HG03439 (cell line): Measurements from ENCODE around the gene PRR12.
A peak's percentile ranks its signal among the peaks of the same experiment; 100 is the strongest.

Experiments
- ATAC-seq: cut with Tn5 transposase; IDR thresholded peaks from one replicate; pipeline ENCODE4 v1.9.1; 2021; ENCODE audit warnings: mild to moderate bottlenecking, moderate library complexity; ENCODE audit not compliant: unreplicated experiment

The PRR12 gene

GRCh38 chr19:49559928-49560327, 31.1 kb upstream of the PRR12 start:
- ATAC-seq: no peak

- no peak for ATAC-seq
Measured at GRCh38 chr19:49560358-49560900, 30.6 kb upstream of the PRR12 start.

DNA sequence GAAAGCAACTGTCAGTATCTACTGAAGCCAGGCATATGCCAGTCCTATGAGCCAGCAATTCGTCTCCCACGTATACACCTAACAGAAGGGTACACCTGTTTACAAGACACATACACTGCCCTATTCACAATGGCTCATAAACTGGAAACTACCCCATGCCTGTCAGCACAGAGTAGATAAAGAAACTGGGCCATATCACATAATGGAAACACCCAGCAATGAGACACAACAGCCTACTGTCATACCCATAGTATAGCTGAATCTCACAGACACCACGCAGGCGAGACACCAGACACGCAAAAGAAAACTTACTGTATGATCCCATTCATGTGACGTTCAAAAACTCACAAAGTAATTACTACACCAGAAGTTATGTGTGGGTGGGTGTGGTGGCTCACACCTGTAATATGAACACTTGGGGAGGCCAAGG, 26.4 kb upstream of the PRR12 start:
- ATAC-seq: no peak

- ATAC-seq: no peak
Measured at GRCh38 chr19:49565261-49565660, 25.7 kb upstream of the PRR12 start.

GRCh38 chr19:49566302-49566701, 24.7 kb upstream of the PRR12 start:
- ATAC-seq: no peak

DNA sequence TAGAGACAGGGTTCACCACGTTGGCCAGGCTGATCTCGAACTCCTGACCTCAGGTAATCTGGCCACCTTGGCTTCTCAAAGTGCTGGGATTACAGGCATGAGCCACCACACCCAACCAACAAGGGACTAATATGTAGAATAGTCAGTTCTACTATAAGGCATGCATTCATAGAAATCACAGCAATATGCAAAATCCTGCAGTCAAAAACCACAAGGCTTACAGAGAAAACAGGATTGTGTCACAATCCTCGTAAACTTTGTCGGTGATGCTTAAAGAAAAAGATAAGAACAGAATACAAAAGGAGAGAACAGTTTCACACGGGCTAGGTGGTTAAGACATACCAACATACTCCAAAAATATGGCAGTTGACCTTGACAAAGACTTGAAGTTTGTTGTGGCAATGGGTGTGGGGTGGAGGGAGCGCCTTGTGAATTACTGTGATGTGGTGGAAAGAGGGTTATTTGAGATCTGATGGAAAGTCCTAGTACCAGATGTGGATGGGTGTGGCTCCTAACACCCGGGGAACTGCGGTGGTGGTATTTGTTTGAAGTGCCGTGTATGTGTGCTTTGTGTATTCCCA, 23.0 kb upstream of the PRR12 start:
- no peak for ATAC-seq

GRCh38 chr19:49570138-49570856, 20.7 kb upstream of the PRR12 start:
- no peak for ATAC-seq

DNA sequence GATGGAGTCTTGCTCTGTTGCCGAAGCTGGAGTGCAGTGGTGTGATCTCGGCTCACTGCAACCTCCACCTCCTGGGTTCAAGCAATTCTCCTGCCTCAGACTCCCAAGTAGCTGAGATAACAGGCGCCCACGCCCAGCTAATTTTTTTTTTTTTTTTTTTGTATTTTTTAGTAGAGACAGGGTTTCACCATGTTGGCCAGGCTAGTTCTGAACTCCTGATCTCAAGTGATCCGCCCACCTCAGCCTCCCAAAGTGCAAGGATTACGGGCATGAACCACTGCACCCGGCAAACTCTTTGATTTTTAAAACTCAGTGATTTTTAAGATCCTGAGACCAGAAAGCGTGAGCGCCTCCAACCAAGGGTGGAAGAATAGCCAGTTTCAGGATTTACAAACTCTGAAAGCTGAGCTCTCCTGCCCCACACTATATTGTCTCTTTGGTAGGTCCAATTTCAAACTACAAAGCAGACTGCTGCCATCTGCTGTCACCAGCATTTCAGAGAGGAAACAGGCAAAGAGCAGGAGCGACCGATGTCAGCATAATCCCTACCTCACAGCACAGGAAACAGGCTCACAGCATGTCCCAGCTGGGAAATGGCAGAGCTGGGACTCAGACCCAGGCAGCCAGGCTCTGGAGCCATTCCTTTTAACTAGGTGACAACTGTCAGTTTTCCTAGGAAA, 19.8 kb upstream of the PRR12 start:
- no peak for ATAC-seq

DNA sequence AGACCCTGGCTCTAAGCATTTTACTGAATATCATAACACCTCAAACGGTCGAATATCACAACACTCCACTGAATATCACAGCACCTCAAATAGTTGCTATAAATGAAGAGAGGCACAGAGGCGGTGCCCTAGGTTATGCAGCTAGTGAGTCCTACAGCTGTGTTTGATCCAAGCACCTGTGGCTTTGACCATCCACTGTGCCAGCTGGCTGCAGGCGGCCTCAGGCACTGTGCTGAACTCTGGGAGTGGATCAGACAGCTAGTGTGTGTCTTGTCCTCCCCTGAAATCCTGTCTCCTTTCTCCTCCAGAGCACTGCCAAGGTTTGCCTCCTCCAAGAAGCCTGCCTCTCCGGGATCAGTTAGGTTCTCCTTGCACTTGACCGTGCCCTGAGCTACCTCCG, 18.0 kb upstream of the PRR12 start:
- ATAC-seq: no peak

DNA sequence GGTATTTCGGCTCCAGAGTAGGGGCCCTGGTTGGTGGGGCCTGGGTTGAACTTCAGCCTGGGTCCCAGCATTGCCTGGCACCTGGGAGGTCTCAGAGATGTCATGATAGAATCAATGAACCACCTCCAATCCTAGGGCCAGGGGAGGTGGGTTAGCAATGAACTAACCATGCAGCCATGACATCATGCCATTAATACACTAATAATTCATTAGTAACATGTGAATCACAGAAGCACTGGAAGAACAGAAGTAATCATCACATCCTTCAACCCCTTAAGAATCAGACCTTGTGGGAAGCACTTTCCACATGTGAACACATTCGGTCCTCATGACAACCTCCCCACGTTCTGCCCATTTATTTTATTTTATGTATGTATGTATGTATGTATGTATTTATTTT, 17.6 kb upstream of the PRR12 start:
- ATAC-seq: no peak

- no peak for ATAC-seq
Measured at GRCh38 chr19:49574206-49574755, 16.7 kb upstream of the PRR12 start.

DNA sequence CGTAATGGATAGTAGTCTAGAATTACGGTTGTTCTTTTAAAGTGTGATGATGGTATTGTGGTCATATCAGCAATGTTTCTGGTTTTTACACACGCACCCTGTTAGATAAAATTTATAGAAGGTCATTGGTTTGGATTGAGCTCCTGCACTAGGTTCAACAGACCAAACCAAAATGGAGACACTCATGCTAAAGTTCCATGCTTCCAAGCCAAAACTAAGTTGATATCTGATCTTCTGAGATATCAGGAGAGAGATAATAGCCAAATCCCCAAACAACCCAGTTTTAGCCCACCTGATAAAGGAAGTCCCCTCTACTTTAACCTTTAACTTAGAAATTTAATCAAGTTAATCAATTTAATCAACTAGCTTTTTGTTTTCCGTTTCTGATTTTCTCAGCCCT, 11.8 kb upstream of the PRR12 start:
- no peak for ATAC-seq

- no peak for ATAC-seq
Measured at GRCh38 chr19:49579947-49580263, 11.1 kb upstream of the PRR12 start.

DNA sequence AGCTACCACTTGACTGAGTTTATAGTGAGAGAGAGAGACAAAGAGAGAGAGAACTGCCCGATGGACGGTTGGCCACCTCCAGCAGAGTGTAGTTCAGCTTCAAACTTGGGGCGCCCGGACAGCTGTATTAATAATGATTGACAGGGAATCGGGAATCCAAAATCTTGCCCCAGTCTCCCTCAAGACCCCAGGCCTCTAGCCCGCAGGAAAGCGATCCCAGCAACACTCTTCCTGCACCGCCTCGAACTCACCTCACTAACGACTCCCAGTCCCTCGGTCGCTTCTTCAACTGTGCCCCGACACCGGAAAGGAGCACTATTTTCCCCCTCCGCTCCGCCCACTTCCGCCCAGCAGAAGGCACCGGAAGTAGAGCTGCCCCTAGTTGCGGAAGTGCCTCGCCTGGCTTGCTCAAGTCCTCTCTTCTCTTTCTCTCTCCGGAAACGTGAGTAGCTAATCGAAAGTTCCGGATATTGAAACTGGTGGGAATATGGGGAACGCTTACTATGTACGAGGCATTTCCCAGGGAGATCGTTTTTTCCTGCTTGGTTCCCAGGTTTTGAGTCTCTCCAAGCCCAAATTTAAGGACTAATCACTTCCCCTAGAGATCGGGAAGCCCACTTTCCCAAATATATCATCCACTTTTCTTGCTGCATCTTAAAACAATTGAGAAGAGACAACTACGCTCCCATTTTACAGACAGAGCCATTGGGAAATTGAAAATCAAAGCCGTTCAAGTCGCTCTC, 10.5 kb upstream of the PRR12 start, which contains the start of gene NOSIP:
TSS of gene NOSIP (minus strand) at position 293 of the 743 bp plus-strand sequence. CDS start 19,865 bp downstream, outside the sequence.
- peak; percentile 88 for ATAC-seq

DNA sequence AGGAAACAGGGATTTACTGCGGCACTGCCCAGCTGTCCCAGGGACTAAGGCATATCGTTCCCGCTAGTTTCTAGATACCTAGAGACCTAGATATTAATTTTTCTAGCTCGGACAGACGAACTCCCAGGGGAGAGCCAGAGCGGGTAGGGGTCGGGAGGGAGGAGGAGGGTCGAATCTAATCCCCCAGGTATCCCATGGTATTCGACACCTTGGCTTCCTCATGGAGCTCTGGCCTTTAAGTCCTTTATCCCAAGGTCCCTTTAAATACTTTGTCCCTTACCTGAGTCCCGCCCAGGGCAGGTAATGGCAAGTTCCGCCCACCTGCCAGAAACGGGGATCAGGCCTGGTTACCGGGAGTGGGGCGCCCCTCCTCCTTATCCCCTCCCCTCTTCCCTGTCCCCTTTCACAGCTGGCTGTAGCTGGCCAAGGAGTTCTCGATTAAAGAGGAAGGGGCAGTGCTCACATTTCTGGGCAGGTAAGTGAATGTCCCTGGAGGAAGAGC, 9.9 kb upstream of the PRR12 start, which contains the start of gene PRRG2:
TSS of gene PRRG2 (plus strand) at position 310 of the 502 bp plus-strand sequence. CDS start 1,904 bp downstream, outside the sequence.
- no peak for ATAC-seq

- no peak for ATAC-seq
Measured at GRCh38 chr19:49583239-49583638, 7.7 kb upstream of the PRR12 start.

DNA sequence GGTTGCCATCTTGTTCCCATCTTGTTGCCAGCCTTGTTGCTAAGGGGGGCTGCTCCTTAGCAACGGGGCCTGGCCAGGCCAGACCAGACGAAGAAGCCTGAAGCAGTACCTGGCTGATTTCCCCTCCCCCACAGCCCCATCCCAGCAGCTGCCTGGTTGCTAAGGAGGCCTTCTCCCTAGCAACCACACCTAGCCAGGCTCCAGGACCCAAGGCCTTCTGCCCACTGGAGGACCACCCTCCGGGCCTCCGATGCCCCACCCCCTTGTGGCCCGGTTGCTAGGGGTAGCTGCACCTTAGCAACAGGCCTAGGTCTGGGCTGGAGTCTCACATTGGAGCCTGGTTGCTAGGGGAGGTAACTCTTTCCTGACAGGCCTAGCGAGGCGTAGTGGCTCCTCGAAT, 6.0 kb upstream of the PRR12 start:
- ATAC-seq: no peak

DNA sequence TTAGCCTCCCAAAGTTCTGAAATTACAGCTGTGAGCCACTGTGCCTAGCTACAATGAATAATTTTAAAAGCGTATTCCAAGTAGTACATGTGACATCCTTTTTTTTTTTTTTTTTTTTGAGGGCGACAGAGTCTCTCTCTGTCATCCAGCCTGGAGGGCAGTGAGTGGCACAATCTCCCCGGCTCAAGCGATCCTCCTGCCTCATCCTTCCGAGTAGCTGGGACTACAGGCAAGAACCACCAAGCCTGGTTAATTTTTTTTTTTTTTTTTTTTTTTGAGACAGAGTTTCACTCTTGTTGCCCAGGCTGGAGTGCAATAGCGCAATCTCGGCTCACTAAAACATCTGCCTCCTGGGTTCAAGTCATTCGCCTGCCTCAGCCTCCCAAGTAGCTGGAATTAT, 3.8 kb upstream of the PRR12 start:
- ATAC-seq: no peak

GRCh38 chr19:49588365-49589122, 2.4 kb upstream of the PRR12 start:
- ATAC-seq: no peak

GRCh38 chr19:49589502-49589905, 1.5 kb upstream of the PRR12 start:
- ATAC-seq: no peak
